DND-41 (cell line): ENCODE data around the gene VPS37C.

Source experiments
- ATAC-seq: fragments of 200-7000 bp; cut with Tn5 transposase; 3 replicates; pipeline ENCODE4 v1.9.1; 2021; ENCODE audit warnings: low read depth; ENCODE audit not compliant: insufficient read depth
- DNase-seq: peaks from one replicate; pipeline ENCODE4 v3.0.0-alpha.2; 2020
- H2AFZ ChIP-seq: 2 replicates; pipeline ENCODE4 v1.6.0; 2012; ENCODE audit warnings: low read depth, low read length
- H3K27ac ChIP-seq: 2 replicates; pipeline ENCODE4 v1.5.1; 2012; ENCODE audit warnings: low read length, inconsistent platforms
- H3K27me3 ChIP-seq: fragments of 200-600 bp; sonication (generic); 2 replicates; pipeline ENCODE4 v1.6.0; 2012; ENCODE audit warnings: low read length, mild to moderate bottlenecking, inconsistent platforms; ENCODE audit not compliant: insufficient read depth, poor library complexity
- H3K36me3 ChIP-seq: 2 replicates; pipeline ENCODE4 v1.5.1; 2012; ENCODE audit warnings: low read length, inconsistent platforms; ENCODE audit not compliant: insufficient read depth
- H3K4me1 ChIP-seq: 2 replicates; pipeline ENCODE4 v1.5.1; 2012; ENCODE audit warnings: mild to moderate bottlenecking, low read length; ENCODE audit not compliant: insufficient read depth
- H3K4me2 ChIP-seq: 2 replicates; pipeline ENCODE4 v1.6.0; 2012; ENCODE audit warnings: mild to moderate bottlenecking, moderate library complexity, low read length, inconsistent platforms; ENCODE audit not compliant: insufficient read depth
- H3K4me3 ChIP-seq, 2 experiments: fragments of 200-600 bp in 1 of 2; shearing (Covaris generic) in 1 of 2; 2 replicates each; pipeline ENCODE4 v1.5.1; 2012 to 2016; ENCODE audit warnings: inconsistent platforms in 2 of 2, low read length in 2 of 2, mild to moderate bottlenecking in 2 of 2, low read depth in 1 of 2, moderate library complexity in 1 of 2
- H3K79me2 ChIP-seq: 2 replicates; pipeline ENCODE4 v1.6.0; 2012; ENCODE audit warnings: low read length, inconsistent platforms; ENCODE audit not compliant: insufficient read depth
- H3K9ac ChIP-seq: 2 replicates; pipeline ENCODE4 v1.6.0; 2012; ENCODE audit warnings: low read depth, mild to moderate bottlenecking, inconsistent platforms, low read length, moderate library complexity
- H3K9me3 ChIP-seq: 2 replicates; pipeline ENCODE4 v1.5.1; 2012; ENCODE audit warnings: low read length, moderate library complexity, mild to moderate bottlenecking, inconsistent platforms; ENCODE audit not compliant: insufficient read depth, severe bottlenecking
- H4K20me1 ChIP-seq: 2 replicates; pipeline ENCODE4 v1.6.0; 2012; ENCODE audit warnings: low read length; ENCODE audit not compliant: insufficient read depth
- EZH2 ChIP-seq: IDR thresholded peaks from 3 replicates; pipeline ENCODE4 v1.6.1; 2012; ENCODE audit warnings: borderline replicate concordance, low read depth, mild to moderate bottlenecking, moderate library complexity, low read length, inconsistent platforms; ENCODE audit not compliant: severe bottlenecking
- TF ChIP-seq, protein P1 (sequence below): IDR thresholded peaks from 2 replicates; pipeline ENCODE4 v1.5.1; 2012; ENCODE audit warnings: borderline replicate concordance, low read length, moderate library complexity, mild to moderate bottlenecking; ENCODE audit not compliant: poor library complexity, severe bottlenecking; ENCODE audit errors: extremely low read depth

The VPS37C gene

DNA sequence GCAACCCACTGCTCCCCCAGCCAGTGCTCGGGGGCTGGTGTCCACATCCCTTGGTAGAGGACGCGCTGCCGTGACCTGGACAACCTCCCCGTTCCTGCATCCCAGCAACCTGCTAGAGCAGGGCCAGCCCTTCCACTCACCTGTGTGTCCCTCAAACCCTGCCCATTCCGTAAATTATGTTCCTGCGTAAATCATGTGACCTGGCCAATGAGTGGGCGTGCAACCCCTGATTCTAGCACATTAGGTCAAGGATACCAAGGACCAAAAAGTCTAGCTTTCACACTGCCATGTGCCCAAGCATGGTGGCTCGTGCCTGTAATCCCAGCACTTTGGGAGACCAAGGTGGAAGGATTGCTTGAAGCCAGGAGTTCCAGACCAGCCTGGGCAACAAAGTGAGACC lies 33.2 kb downstream of the VPS37C start:
- Histone ChIP-seq H3K4me1 (peaks cover 11% of the 10 kb centered on the region), H3K36me3 (no peaks in the 10 kb centered on the region), H3K4me2 (no peak overlapping the region), H4K20me1 (0 out of 2 replicates have a peak, but pooled peaks cover 2% of the 10 kb centered on the region), H3K4me3 (no peak overlapping the region), H3K9ac (no peak overlapping the region), H3K27me3 (peaks cover 3% of the 10 kb centered on the region), H3K27ac (no peak overlapping the region), H3K79me2 (no peaks in the 10 kb centered on the region), H3K9me3 (no peaks in the 10 kb centered on the region), H2AFZ (no peak overlapping the region)
- no peak for ATAC-seq
- DNase-seq: no peak
- TF ChIP-seq, protein P1, sequence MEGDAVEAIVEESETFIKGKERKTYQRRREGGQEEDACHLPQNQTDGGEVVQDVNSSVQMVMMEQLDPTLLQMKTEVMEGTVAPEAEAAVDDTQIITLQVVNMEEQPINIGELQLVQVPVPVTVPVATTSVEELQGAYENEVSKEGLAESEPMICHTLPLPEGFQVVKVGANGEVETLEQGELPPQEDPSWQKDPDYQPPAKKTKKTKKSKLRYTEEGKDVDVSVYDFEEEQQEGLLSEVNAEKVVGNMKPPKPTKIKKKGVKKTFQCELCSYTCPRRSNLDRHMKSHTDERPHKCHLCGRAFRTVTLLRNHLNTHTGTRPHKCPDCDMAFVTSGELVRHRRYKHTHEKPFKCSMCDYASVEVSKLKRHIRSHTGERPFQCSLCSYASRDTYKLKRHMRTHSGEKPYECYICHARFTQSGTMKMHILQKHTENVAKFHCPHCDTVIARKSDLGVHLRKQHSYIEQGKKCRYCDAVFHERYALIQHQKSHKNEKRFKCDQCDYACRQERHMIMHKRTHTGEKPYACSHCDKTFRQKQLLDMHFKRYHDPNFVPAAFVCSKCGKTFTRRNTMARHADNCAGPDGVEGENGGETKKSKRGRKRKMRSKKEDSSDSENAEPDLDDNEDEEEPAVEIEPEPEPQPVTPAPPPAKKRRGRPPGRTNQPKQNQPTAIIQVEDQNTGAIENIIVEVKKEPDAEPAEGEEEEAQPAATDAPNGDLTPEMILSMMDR: no peak

DNA sequence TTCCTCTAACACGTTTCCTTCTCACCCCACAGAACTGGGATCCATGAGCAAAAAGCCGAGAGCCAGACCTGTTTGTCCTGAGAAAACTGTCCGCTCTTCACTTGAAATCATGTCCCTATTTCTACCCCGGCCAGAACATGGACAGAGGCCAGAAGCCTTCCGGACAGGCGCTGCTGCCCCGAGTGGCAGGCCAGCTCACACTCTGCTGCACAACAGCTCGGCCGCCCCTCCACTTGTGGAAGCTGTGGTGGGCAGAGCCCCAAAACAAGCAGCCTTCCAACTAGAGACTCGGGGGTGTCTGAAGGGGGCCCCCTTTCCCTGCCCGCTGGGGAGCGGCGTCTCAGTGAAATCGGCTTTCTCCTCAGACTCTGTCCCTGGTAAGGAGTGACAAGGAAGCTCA lies 35.0 kb downstream of the VPS37C start:
- H3K9ac ChIP-seq: no peak overlapping the region
- no peak overlapping the region for H3K4me2 ChIP-seq
- H3K9me3 ChIP-seq: no peaks in the 10 kb centered on the region
- no peak for DNase-seq
- H3K27me3 ChIP-seq: peaks cover 3% of the 10 kb centered on the region
- no peak overlapping the region for H3K27ac ChIP-seq
- no peak overlapping the region for H2AFZ ChIP-seq
- no peaks in the 10 kb centered on the region for H3K36me3 ChIP-seq
- no peak for TF ChIP-seq EZH2
- TF ChIP-seq, protein P1: no peak
- no peak for ATAC-seq
- peaks cover 11% of the 10 kb centered on the region for H3K4me1 ChIP-seq
- H4K20me1 ChIP-seq: 0 out of 2 replicates have a peak, but pooled peaks cover 2% of the 10 kb centered on the region
- H3K4me3 ChIP-seq: no peak overlapping the region
- H3K79me2 ChIP-seq: no peaks in the 10 kb centered on the region

DNA sequence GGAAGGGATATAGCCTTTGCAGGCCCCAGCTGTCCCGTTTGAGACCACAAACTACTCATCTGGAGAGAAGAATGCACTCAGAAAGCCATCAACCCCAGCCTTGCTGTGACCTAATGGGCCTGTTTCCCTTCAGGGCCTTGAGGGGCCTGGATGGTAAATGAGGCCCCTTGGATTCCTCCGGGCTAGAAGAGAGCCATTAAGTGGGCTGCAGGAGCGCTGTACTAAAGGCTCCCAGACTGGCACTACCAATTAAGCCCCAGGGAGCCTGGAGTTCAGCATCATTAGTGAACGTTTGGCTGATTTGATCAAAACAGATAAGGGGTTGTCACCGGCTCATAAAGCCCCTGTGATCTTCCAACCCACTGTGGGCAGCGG lies 35.9 kb downstream of the VPS37C start:
- DNase-seq (no peak), ATAC-seq (no peak)
- peaks cover 3% of the 10 kb centered on the region for H3K27me3 ChIP-seq
- no peaks in the 10 kb centered on the region for H3K9me3 ChIP-seq
- H3K79me2 ChIP-seq: no peaks in the 10 kb centered on the region
- H3K36me3 ChIP-seq: no peaks in the 10 kb centered on the region
- H4K20me1 ChIP-seq: 0 out of 2 replicates have a peak, but pooled peaks cover 2% of the 10 kb centered on the region
- H2AFZ ChIP-seq: no peak overlapping the region
- no peak overlapping the region for H3K4me3 ChIP-seq
- peaks cover 10% of the 10 kb centered on the region for H3K4me1 ChIP-seq
- no peak overlapping the region for H3K27ac ChIP-seq
- TF ChIP-seq EZH2: no peak
- TF ChIP-seq, protein P1: no peak
- no peak overlapping the region for H3K9ac ChIP-seq
- H3K4me2 ChIP-seq: no peak overlapping the region
